Measurements from ENCODE around the gene DPH7.

DPH7 gene

GRCh38 chr9:137505421-137506140 is 73.1 kb downstream of the DPH7 start:
- no peaks in the 10 kb centered on the region for H3K36me3 ChIP-seq (ENCODE audit: control insufficient read depth in 2 of 2, insufficient read depth in 2 of 2, low read length in 2 of 2)
- no peaks in the 10 kb centered on the region for H3K4me1 ChIP-seq (ENCODE audit: control insufficient read depth, insufficient read depth, low read length)
- H3K9me3 ChIP-seq (ENCODE audit: control insufficient read depth in 2 of 2, low read length in 2 of 2) = no peaks in the 10 kb centered on the region
- H3K4me3 ChIP-seq (ENCODE audit: low read length in 2 of 2) = no peak overlapping the region
- H3K27ac ChIP-seq (ENCODE audit: low read length) = no peak overlapping the region
- H3K9ac ChIP-seq (ENCODE audit: low read length in 2 of 2) = no peak overlapping the region
- H3K27me3 ChIP-seq (ENCODE audit: control insufficient read depth in 1 of 2, insufficient read depth in 2 of 2, low read length in 2 of 2) = no peaks in the 10 kb centered on the region
